SK-N-SH treated with all-trans-retinoic acid at 6 μM for 48 hours (cell line): ENCODE results near the gene TMEM201.

Experiments
- ATAC-seq: fragments of 200-7000 bp; cut with Tn5 transposase; 3 replicates; pipeline ENCODE4 v1.9.1; 2020; ENCODE audit warnings: mild to moderate bottlenecking, moderate library complexity
- ARNTL ChIP-seq: fragments of 450-650 bp; formaldehyde crosslinking; IDR thresholded peaks from 2 replicates; pipeline ENCODE4 v1.5.0; 2020; ENCODE audit warnings: low read depth, mild to moderate bottlenecking, moderate library complexity, borderline replicate concordance
- BACH2 ChIP-seq: fragments of 250-450 bp; sonication (Bioruptor Pico); IDR thresholded peaks from 2 replicates; pipeline ENCODE4 v1.9.0; 2021; ENCODE audit warnings: mild to moderate bottlenecking, borderline replicate concordance
- CSRNP3 ChIP-seq: fragments of 250-450 bp; sonication (Bioruptor Pico); IDR thresholded peaks from 2 replicates; pipeline ENCODE4 v1.5.1; 2021; ENCODE audit warnings: mild to moderate bottlenecking, moderate library complexity
- GLIS3 ChIP-seq: fragments of 250-450 bp; sonication (Bioruptor Pico); IDR thresholded peaks from 2 replicates; pipeline ENCODE4 v1.5.0; 2020; ENCODE audit warnings: mild to moderate bottlenecking, moderate library complexity
- ISL1 ChIP-seq: fragments of 250-450 bp; sonication (Bioruptor Pico); IDR thresholded peaks from 2 replicates; pipeline ENCODE4 v2.1.2; 2022; ENCODE audit warnings: mild to moderate bottlenecking, moderate library complexity
- PPARA ChIP-seq: fragments of 250-450 bp; sonication (Bioruptor Pico); IDR thresholded peaks from 2 replicates; pipeline ENCODE4 v1.5.0; 2020; ENCODE audit warnings: mild to moderate bottlenecking, borderline replicate concordance
- RARB ChIP-seq: fragments of 250-450 bp; sonication (Bioruptor Pico); IDR thresholded peaks from 2 replicates; pipeline ENCODE4 v1.8.0; 2021; ENCODE audit warnings: mild to moderate bottlenecking, moderate library complexity
- SNAI2 ChIP-seq: fragments of 250-450 bp; sonication (Bioruptor Pico); IDR thresholded peaks from 2 replicates; pipeline ENCODE4 v1.5.0; 2020; ENCODE audit warnings: mild to moderate bottlenecking, moderate library complexity
- TCF4 ChIP-seq: fragments of 250-450 bp; sonication (Bioruptor Pico); IDR thresholded peaks from 2 replicates; pipeline ENCODE4 v1.8.0; 2021; ENCODE audit warnings: mild to moderate bottlenecking, moderate library complexity, borderline replicate concordance
- TOX ChIP-seq: fragments of 250-450 bp; sonication (Bioruptor Pico); IDR thresholded peaks from 2 replicates; pipeline ENCODE4 v1.8.0; 2021; ENCODE audit warnings: mild to moderate bottlenecking, moderate library complexity, borderline replicate concordance
- ZFP3 ChIP-seq: fragments of 250-450 bp; sonication (Bioruptor Pico); IDR thresholded peaks from 2 replicates; pipeline ENCODE4 v1.5.0; 2020; ENCODE audit warnings: mild to moderate bottlenecking, moderate library complexity
- ZFP30 ChIP-seq: fragments of 450-650 bp; formaldehyde crosslinking; IDR thresholded peaks from 2 replicates; pipeline ENCODE4 v1.5.0; 2022; ENCODE audit warnings: mild to moderate bottlenecking, moderate library complexity
- ZNF565 ChIP-seq: fragments of 450-650 bp; formaldehyde crosslinking; conservative IDR thresholded peaks from 2 replicates; pipeline ENCODE4 v1.5.0; 2020; ENCODE audit warnings: low read depth, mild to moderate bottlenecking, moderate library complexity
- ZNF70 ChIP-seq: fragments of 450-650 bp; formaldehyde crosslinking; IDR thresholded peaks from 2 replicates; pipeline ENCODE4 v1.5.0; 2020; ENCODE audit warnings: mild to moderate bottlenecking, moderate library complexity
- ZNF8 ChIP-seq: fragments of 450-650 bp; formaldehyde crosslinking; IDR thresholded peaks from 2 replicates; pipeline ENCODE4 v1.5.0; 2020; ENCODE audit warnings: mild to moderate bottlenecking, moderate library complexity
- TF ChIP-seq, protein P1 (sequence below): fragments of 250-450 bp; sonication (Bioruptor Pico); IDR thresholded peaks from 2 replicates; pipeline ENCODE4 v1.8.0; 2020; ENCODE audit warnings: mild to moderate bottlenecking, moderate library complexity, borderline replicate concordance
- TF ChIP-seq, protein P2 (sequence below): fragments of 250-450 bp; sonication (Bioruptor Pico); IDR thresholded peaks from 2 replicates; pipeline ENCODE4 v1.8.0; 2021; ENCODE audit warnings: low read depth, mild to moderate bottlenecking, moderate library complexity, borderline replicate concordance
- TF ChIP-seq, protein P3 (sequence below): fragments of 250-450 bp; sonication (Bioruptor Pico); IDR thresholded peaks from 2 replicates; pipeline ENCODE4 v1.5.0; 2020; ENCODE audit warnings: mild to moderate bottlenecking, moderate library complexity

TMEM201 gene

GRCh38 chr1:9601942-9602793, 13.5 kb downstream of the TMEM201 start (continued):
- TF ChIP-seq CSRNP3, result no peak
- TF ChIP-seq, all 23 proteins: peak for 0

GRCh38 chr1:9602794-9603167, 14.1 kb downstream of the TMEM201 start:
- TF ChIP-seq TOX (CRISPR knock-in tag), result no peak
- no peak for TF ChIP-seq GLIS3 (CRISPR knock-in tag)
- TF ChIP-seq, all 23 proteins: peak for 0

DNA sequence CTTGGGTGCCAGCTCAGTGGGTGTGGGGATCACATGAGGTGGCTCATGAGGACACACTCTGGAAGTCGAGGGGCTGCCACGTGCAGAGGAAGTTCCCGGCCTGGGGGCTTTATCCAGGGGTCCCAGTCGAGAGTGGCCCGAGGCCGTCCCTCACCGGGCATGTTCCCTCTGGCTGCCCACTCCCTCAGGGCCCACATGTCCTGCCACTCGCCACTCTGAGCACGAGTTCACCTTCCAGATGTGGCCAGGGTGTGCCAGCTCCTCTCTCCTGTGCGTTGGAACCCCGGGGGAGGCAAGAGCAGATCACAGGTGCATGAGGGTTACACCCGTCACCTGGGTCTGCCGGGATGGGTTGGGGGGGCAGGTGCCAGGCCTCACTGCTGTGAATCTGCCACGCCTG, 14.6 kb downstream of the TMEM201 start:
- TF ChIP-seq SNAI2 (CRISPR knock-in tag) (no peak), ISL1 (CRISPR knock-in tag) (no peak), BACH2 (no peak), ARNTL (CRISPR knock-in tag) (no peak), ZNF70 (no peak), ZFP30 (CRISPR knock-in tag) (no peak), RARB (no peak), PPARA (no peak), ZNF8 (CRISPR knock-in tag) (no peak), TOX (CRISPR knock-in tag) (no peak)
- TF ChIP-seq, protein P1, sequence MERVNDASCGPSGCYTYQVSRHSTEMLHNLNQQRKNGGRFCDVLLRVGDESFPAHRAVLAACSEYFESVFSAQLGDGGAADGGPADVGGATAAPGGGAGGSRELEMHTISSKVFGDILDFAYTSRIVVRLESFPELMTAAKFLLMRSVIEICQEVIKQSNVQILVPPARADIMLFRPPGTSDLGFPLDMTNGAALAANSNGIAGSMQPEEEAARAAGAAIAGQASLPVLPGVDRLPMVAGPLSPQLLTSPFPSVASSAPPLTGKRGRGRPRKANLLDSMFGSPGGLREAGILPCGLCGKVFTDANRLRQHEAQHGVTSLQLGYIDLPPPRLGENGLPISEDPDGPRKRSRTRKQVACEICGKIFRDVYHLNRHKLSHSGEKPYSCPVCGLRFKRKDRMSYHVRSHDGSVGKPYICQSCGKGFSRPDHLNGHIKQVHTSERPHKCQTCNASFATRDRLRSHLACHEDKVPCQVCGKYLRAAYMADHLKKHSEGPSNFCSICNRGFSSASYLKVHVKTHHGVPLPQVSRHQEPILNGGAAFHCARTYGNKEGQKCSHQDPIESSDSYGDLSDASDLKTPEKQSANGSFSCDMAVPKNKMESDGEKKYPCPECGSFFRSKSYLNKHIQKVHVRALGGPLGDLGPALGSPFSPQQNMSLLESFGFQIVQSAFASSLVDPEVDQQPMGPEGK (CRISPR knock-in tag), result no peak
- TF ChIP-seq, protein P2, sequence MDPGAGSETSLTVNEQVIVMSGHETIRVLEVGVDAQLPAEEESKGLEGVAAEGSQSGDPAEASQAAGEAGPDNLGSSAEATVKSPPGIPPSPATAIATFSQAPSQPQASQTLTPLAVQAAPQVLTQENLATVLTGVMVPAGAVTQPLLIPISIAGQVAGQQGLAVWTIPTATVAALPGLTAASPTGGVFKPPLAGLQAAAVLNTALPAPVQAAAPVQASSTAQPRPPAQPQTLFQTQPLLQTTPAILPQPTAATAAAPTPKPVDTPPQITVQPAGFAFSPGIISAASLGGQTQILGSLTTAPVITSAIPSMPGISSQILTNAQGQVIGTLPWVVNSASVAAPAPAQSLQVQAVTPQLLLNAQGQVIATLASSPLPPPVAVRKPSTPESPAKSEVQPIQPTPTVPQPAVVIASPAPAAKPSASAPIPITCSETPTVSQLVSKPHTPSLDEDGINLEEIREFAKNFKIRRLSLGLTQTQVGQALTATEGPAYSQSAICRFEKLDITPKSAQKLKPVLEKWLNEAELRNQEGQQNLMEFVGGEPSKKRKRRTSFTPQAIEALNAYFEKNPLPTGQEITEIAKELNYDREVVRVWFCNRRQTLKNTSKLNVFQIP (CRISPR knock-in tag), result no peak

More at GRCh38 chr1:9602794-9603167, 14.1 kb downstream of the TMEM201 start:
- ATAC-seq, result no peak

GRCh38 chr1:9603766-9604753, 15.3 kb downstream of the TMEM201 start:
- TF ChIP-seq ZFP3 (no peak), ZFP30 (CRISPR knock-in tag) (no peak), ZNF565 (CRISPR knock-in tag) (no peak), ARNTL (CRISPR knock-in tag) (no peak), PPARA (no peak), TCF4 (peak; percentile 89), ISL1 (CRISPR knock-in tag) (peak; percentile 32; the same call in 1 of the 2 replicates)
- TF ChIP-seq, protein P3, sequence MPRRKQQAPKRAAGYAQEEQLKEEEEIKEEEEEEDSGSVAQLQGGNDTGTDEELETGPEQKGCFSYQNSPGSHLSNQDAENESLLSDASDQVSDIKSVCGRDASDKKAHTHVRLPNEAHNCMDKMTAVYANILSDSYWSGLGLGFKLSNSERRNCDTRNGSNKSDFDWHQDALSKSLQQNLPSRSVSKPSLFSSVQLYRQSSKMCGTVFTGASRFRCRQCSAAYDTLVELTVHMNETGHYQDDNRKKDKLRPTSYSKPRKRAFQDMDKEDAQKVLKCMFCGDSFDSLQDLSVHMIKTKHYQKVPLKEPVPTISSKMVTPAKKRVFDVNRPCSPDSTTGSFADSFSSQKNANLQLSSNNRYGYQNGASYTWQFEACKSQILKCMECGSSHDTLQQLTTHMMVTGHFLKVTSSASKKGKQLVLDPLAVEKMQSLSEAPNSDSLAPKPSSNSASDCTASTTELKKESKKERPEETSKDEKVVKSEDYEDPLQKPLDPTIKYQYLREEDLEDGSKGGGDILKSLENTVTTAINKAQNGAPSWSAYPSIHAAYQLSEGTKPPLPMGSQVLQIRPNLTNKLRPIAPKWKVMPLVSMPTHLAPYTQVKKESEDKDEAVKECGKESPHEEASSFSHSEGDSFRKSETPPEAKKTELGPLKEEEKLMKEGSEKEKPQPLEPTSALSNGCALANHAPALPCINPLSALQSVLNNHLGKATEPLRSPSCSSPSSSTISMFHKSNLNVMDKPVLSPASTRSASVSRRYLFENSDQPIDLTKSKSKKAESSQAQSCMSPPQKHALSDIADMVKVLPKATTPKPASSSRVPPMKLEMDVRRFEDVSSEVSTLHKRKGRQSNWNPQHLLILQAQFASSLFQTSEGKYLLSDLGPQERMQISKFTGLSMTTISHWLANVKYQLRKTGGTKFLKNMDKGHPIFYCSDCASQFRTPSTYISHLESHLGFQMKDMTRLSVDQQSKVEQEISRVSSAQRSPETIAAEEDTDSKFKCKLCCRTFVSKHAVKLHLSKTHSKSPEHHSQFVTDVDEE (CRISPR knock-in tag), result no peak
- TF ChIP-seq, protein P2 (CRISPR knock-in tag), result no peak
- peak; percentile 40; the same call in 2 of the 3 replicates for ATAC-seq

More for the DNA sequence above, 14.6 kb downstream of the TMEM201 start:
- ATAC-seq, result no peak
